MM.1S (cell line): ENCODE results near the gene NMRK1.

Experiments
- DNase-seq: peaks from one replicate; pipeline ENCODE4 v3.0.0-alpha.2; 2015
- H2AFZ ChIP-seq: fragments of 300-600 bp; sonication (generic); 2 replicates; pipeline ENCODE4 v1.6.0; 2016; ENCODE audit warnings: antibody characterized with exemption, low read length
- H3F3A ChIP-seq: fragments of 300-600 bp; sonication (generic); 2 replicates; pipeline ENCODE4 v1.6.1; 2016; ENCODE audit warnings: mild to moderate bottlenecking, antibody characterized with exemption, low read length, moderate library complexity, mixed read lengths; ENCODE audit not compliant: insufficient read depth
- H3K27ac ChIP-seq: fragments of 300-600 bp; sonication (generic); 2 replicates; pipeline ENCODE4 v1.5.1; 2016; ENCODE audit warnings: mild to moderate bottlenecking, low read length
- H3K27me3 ChIP-seq: fragments of 300-600 bp; sonication (generic); replicated peaks from 2 replicates; pipeline ENCODE4 v1.6.0; 2016; ENCODE audit warnings: low read length; ENCODE audit not compliant: insufficient read depth
- H3K36me3 ChIP-seq: fragments of 300-600 bp; sonication (generic); replicated peaks from 2 replicates; pipeline ENCODE4 v1.6.1; 2016; ENCODE audit warnings: mild to moderate bottlenecking, low read length, mixed read lengths; ENCODE audit not compliant: insufficient read depth
- H3K4me1 ChIP-seq: fragments of 300-600 bp; sonication (generic); 2 replicates; pipeline ENCODE4 v1.6.1; 2016; ENCODE audit warnings: low read length, mixed read lengths
- H3K4me2 ChIP-seq: fragments of 300-600 bp; sonication (generic); 2 replicates; pipeline ENCODE4 v1.6.0; 2016; ENCODE audit warnings: low read depth, low read length
- H3K4me3 ChIP-seq: fragments of 300-600 bp; sonication (generic); 2 replicates; pipeline ENCODE4 v1.5.1; 2016; ENCODE audit warnings: low read length, mixed read lengths
- H3K79me2 ChIP-seq: fragments of 300-600 bp; sonication (generic); 2 replicates; pipeline ENCODE4 v1.6.1; 2016; ENCODE audit warnings: mixed run types, low read length, mixed read lengths
- H3K9ac ChIP-seq: fragments of 300-600 bp; sonication (generic); 2 replicates; pipeline ENCODE4 v1.6.1; 2016; ENCODE audit warnings: low read length, mixed read lengths
- H3K9me2 ChIP-seq: fragments of 300-600 bp; sonication (generic); replicated peaks from 2 replicates; pipeline ENCODE4 v1.6.1; 2016; ENCODE audit warnings: mild to moderate bottlenecking, low read length, mixed read lengths; ENCODE audit not compliant: insufficient read depth
- H3K9me3 ChIP-seq: fragments of 300-600 bp; sonication (generic); replicated peaks from 2 replicates; pipeline ENCODE4 v1.6.1; 2016; ENCODE audit warnings: mild to moderate bottlenecking, low read length, mixed read lengths; ENCODE audit not compliant: insufficient read depth
- H4K20me1 ChIP-seq: fragments of 300-600 bp; sonication (generic); 2 replicates; pipeline ENCODE4 v1.6.1; 2016; ENCODE audit warnings: mild to moderate bottlenecking, low read length, moderate library complexity, mixed read lengths; ENCODE audit not compliant: insufficient read depth
- CTCF ChIP-seq: fragments of 300-600 bp; sonication (generic); IDR thresholded peaks from 2 replicates; pipeline ENCODE4 v1.5.1; 2016; ENCODE audit warnings: antibody characterized with exemption, low read length, mixed read lengths
- EZH2 ChIP-seq: fragments of 300-600 bp; sonication (generic); optimal IDR thresholded peaks from 2 replicates; pipeline ENCODE3; 2017; ENCODE audit warnings: low read depth, mild to moderate bottlenecking, antibody characterized with exemption, low read length, mixed read lengths
- EZH2phosphoT487 ChIP-seq: fragments of 300-600 bp; sonication (generic); IDR thresholded peaks from 2 replicates; pipeline ENCODE4 v1.6.1; 2018; ENCODE audit warnings: antibody characterized with exemption, low read length

NMRK1 gene

GRCh38 chr9:75116306-75116705, 28.4 kb upstream of the NMRK1 start:
- H3K9me3 ChIP-seq = no peaks in the 10 kb centered on the region
- no peaks in the 10 kb centered on the region for H3F3A ChIP-seq
- H3K9ac ChIP-seq = no peak overlapping the region
- no peak overlapping the region for H3K4me2 ChIP-seq
- no peak for TF ChIP-seq EZH2phosphoT487
- no peak for TF ChIP-seq CTCF
- TF ChIP-seq EZH2 = no peak
- H4K20me1 ChIP-seq = no peaks in the 10 kb centered on the region
- no peaks in the 10 kb centered on the region for H3K9me2 ChIP-seq
- DNase-seq = no peak
- H3K27me3 ChIP-seq = no peaks in the 10 kb centered on the region
- peaks cover 48% of the 10 kb centered on the region for H3K79me2 ChIP-seq
- H3K27ac ChIP-seq = no peak overlapping the region
- peaks cover 3% of the 10 kb centered on the region; the same call in 1 of the 2 replicates for H3K36me3 ChIP-seq
- H3K4me3 ChIP-seq = no peak overlapping the region
- no peaks in the 10 kb centered on the region for H3K4me1 ChIP-seq
- no peak overlapping the region for H2AFZ ChIP-seq

GRCh38 chr9:75112789-75113188, 24.8 kb upstream of the NMRK1 start:
- H3K36me3 ChIP-seq = 0 out of 2 replicates have a peak, but pooled peaks cover 3% of the 10 kb centered on the region
- H3K4me1 ChIP-seq = no peaks in the 10 kb centered on the region
- no peaks in the 10 kb centered on the region for H4K20me1 ChIP-seq
- H3K4me2 ChIP-seq = no peak overlapping the region
- TF ChIP-seq CTCF (no peak), EZH2phosphoT487 (no peak), EZH2 (no peak)
- no peaks in the 10 kb centered on the region for H3K9me3 ChIP-seq
- no peaks in the 10 kb centered on the region for H3F3A ChIP-seq
- no peaks in the 10 kb centered on the region for H3K27me3 ChIP-seq
- no peak overlapping the region for H3K4me3 ChIP-seq
- no peak overlapping the region for H3K27ac ChIP-seq
- H3K79me2 ChIP-seq = peaks cover 62% of the 10 kb centered on the region
- no peak overlapping the region for H3K9ac ChIP-seq
- no peaks in the 10 kb centered on the region for H3K9me2 ChIP-seq
- no peak for DNase-seq
- H2AFZ ChIP-seq = no peak overlapping the region

GRCh38 chr9:75111019-75111622, 23.2 kb upstream of the NMRK1 start:
- H3K79me2 ChIP-seq = peaks cover 60% of the 10 kb centered on the region
- DNase-seq = no peak
- 0 out of 2 replicates have a peak, but pooled peaks cover 3% of the 10 kb centered on the region for H3K36me3 ChIP-seq
- no peaks in the 10 kb centered on the region for H4K20me1 ChIP-seq
- H3F3A ChIP-seq = no peaks in the 10 kb centered on the region
- no peak overlapping the region for H2AFZ ChIP-seq
- H3K9ac ChIP-seq = no peak overlapping the region
- H3K4me1 ChIP-seq = no peaks in the 10 kb centered on the region
- no peak overlapping the region for H3K27ac ChIP-seq
- H3K4me3 ChIP-seq = no peak overlapping the region
- H3K9me2 ChIP-seq = no peaks in the 10 kb centered on the region
- H3K4me2 ChIP-seq = no peak overlapping the region
- no peaks in the 10 kb centered on the region for H3K27me3 ChIP-seq
- TF ChIP-seq CTCF = no peak
- no peak for TF ChIP-seq EZH2phosphoT487
- TF ChIP-seq EZH2 = no peak
- no peaks in the 10 kb centered on the region for H3K9me3 ChIP-seq
